HT1080 (cell line): ENCODE measurements around the gene DHX40. TPM values are rescaled to one million over a fixed set of nuclear protein-coding genes. Genes with fewer than 3 reads are reported as not detected.

ENCODE experiments used
- DNase-seq: peaks from one replicate; pipeline ENCODE4 v3.0.0-alpha.2; 2015; ENCODE audit warnings: low read depth
- total RNA-seq: library from RNA; depleted of rRNA; stranded (reverse); fragments of >200 nt; shearing (Covaris generic); gene quantifications from 2 replicates; pipeline ENCODE4 v1.2.3, GENCODE V29; 2014

The DHX40 gene
- total RNA-seq, 1 experiment from 2014 or later = 21.2 TPM

- DNase-seq = no peak
These were observed 63.8 kb downstream of the DHX40 start for GRCh38 chr17:59629174-59629573.

- no peak for DNase-seq
These were observed 65.9 kb downstream of the DHX40 start for GRCh38 chr17:59631276-59631675.

GRCh38 chr17:59632398-59632797 is 67.0 kb downstream of the DHX40 start:
- DNase-seq = no peak

- DNase-seq = no peak
These were observed 68.4 kb downstream of the DHX40 start for GRCh38 chr17:59633658-59634359.

- DNase-seq = no peak
These were observed 69.5 kb downstream of the DHX40 start for GRCh38 chr17:59634632-59635541.

- no peak for DNase-seq
These were observed 72.4 kb downstream of the DHX40 start for GRCh38 chr17:59637611-59638310.

GRCh38 chr17:59638553-59638952 is 73.1 kb downstream of the DHX40 start:
- no peak for DNase-seq

GRCh38 chr17:59641799-59642484 is 76.5 kb downstream of the DHX40 start:
- DNase-seq = no peak

- no peak for DNase-seq
These were observed 77.2 kb downstream of the DHX40 start for GRCh38 chr17:59642565-59642964.

- no peak for DNase-seq
These were observed 78.0 kb downstream of the DHX40 start for GRCh38 chr17:59643159-59644140.

- no peak for DNase-seq
These were observed 81.9 kb downstream of the DHX40 start for GRCh38 chr17:59647288-59647687.

- DNase-seq = no peak
These were observed 84.5 kb downstream of the DHX40 start for GRCh38 chr17:59649886-59650285.

GRCh38 chr17:59650642-59651041 is 85.2 kb downstream of the DHX40 start:
- DNase-seq = no peak

GRCh38 chr17:59651346-59651745 is 85.9 kb downstream of the DHX40 start:
- no peak for DNase-seq

- DNase-seq = peak; percentile 18
These were observed 86.7 kb downstream of the DHX40 start for GRCh38 chr17:59652119-59652518.

GRCh38 chr17:59656624-59657023 is 91.2 kb downstream of the DHX40 start:
- peak; percentile 81 for DNase-seq
